ENCODE data around the gene TFF1.

The TFF1 gene

GRCh38 chr21:42330380-42331371 lies 35.7 kb downstream of the TFF1 start:
- Histone ChIP-seq H3K4me2 (ENCODE audit: low read depth, low read length) (no peak overlapping the region), H3K9ac (ENCODE audit: low read length) (no peak overlapping the region), H3K27ac (ENCODE audit: low read length) (no peak overlapping the region), H3K9me3 (replicated peaks; ENCODE audit: insufficient read depth, low read length) (no peaks in the 10 kb centered on the region), H3K27me3 (replicated peaks; ENCODE audit: insufficient read depth, low read length) (peaks cover 96% of the 10 kb centered on the region), H2AFZ (ENCODE audit: low read length) (no peak overlapping the region), H3K9me2 (replicated peaks; ENCODE audit: insufficient read depth, low read length) (no peaks in the 10 kb centered on the region), H3K79me2 (ENCODE audit: low read length) (no peaks in the 10 kb centered on the region), H3K4me3 (ENCODE audit: low read length) (no peak overlapping the region), H3F3A (ENCODE audit: insufficient read depth, low read length) (no peaks in the 10 kb centered on the region), H3K36me3 (replicated peaks; ENCODE audit: insufficient read depth, low read length) (no peaks in the 10 kb centered on the region), H4K20me1 (ENCODE audit: insufficient read depth, low read length) (no peaks in the 10 kb centered on the region), H3K4me1 (ENCODE audit: low read length) (no peaks in the 10 kb centered on the region)
- no peak for DNase-seq
- TF ChIP-seq EZH2 (optimal IDR thresholded peaks at IDR 0.05; ENCODE audit: low read depth, low read length) (no peak), EZH2phosphoT487 (IDR thresholded peaks at IDR 0.05; ENCODE audit: low read length) (no peak)
- TF ChIP-seq, protein P1, sequence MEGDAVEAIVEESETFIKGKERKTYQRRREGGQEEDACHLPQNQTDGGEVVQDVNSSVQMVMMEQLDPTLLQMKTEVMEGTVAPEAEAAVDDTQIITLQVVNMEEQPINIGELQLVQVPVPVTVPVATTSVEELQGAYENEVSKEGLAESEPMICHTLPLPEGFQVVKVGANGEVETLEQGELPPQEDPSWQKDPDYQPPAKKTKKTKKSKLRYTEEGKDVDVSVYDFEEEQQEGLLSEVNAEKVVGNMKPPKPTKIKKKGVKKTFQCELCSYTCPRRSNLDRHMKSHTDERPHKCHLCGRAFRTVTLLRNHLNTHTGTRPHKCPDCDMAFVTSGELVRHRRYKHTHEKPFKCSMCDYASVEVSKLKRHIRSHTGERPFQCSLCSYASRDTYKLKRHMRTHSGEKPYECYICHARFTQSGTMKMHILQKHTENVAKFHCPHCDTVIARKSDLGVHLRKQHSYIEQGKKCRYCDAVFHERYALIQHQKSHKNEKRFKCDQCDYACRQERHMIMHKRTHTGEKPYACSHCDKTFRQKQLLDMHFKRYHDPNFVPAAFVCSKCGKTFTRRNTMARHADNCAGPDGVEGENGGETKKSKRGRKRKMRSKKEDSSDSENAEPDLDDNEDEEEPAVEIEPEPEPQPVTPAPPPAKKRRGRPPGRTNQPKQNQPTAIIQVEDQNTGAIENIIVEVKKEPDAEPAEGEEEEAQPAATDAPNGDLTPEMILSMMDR (IDR thresholded peaks at IDR 0.05; ENCODE audit: low read length): no peak

- H3K4me3 ChIP-seq (ENCODE audit: low read length): no peak overlapping the region
- H3K9me2 ChIP-seq (replicated peaks; ENCODE audit: insufficient read depth, low read length): no peaks in the 10 kb centered on the region
- no peaks in the 10 kb centered on the region for H3K9me3 ChIP-seq (replicated peaks; ENCODE audit: insufficient read depth, low read length)
- no peak overlapping the region for H3K4me2 ChIP-seq (ENCODE audit: low read depth, low read length)
- H3K79me2 ChIP-seq (ENCODE audit: low read length): no peaks in the 10 kb centered on the region
- H3K4me1 ChIP-seq (ENCODE audit: low read length): no peaks in the 10 kb centered on the region
- no peak for DNase-seq
- H3K9ac ChIP-seq (ENCODE audit: low read length): no peak overlapping the region
- no peaks in the 10 kb centered on the region for H4K20me1 ChIP-seq (ENCODE audit: insufficient read depth, low read length)
- H3K27ac ChIP-seq (ENCODE audit: low read length): no peak overlapping the region
- H3K27me3 ChIP-seq (replicated peaks; ENCODE audit: insufficient read depth, low read length): peaks cover 100% of the 10 kb centered on the region
- H2AFZ ChIP-seq (ENCODE audit: low read length): no peak overlapping the region
- TF ChIP-seq, protein P1 (IDR thresholded peaks at IDR 0.05; ENCODE audit: low read length): no peak
- TF ChIP-seq EZH2phosphoT487 (IDR thresholded peaks at IDR 0.05; ENCODE audit: low read length): no peak
- H3F3A ChIP-seq (ENCODE audit: insufficient read depth, low read length): no peaks in the 10 kb centered on the region
- H3K36me3 ChIP-seq (replicated peaks; ENCODE audit: insufficient read depth, low read length): no peaks in the 10 kb centered on the region
Measured at GRCh38 chr21:42324896-42325295, 41.4 kb downstream of the TFF1 start.

GRCh38 chr21:42321845-42322244 lies 44.5 kb downstream of the TFF1 start:
- no peak for DNase-seq
- Histone ChIP-seq H4K20me1 (ENCODE audit: insufficient read depth, low read length) (no peaks in the 10 kb centered on the region), H2AFZ (ENCODE audit: low read length) (no peak overlapping the region), H3K27ac (ENCODE audit: low read length) (no peak overlapping the region), H3F3A (ENCODE audit: insufficient read depth, low read length) (no peaks in the 10 kb centered on the region), H3K9ac (ENCODE audit: low read length) (no peak overlapping the region), H3K4me3 (ENCODE audit: low read length) (no peak overlapping the region), H3K9me2 (replicated peaks; ENCODE audit: insufficient read depth, low read length) (no peaks in the 10 kb centered on the region), H3K9me3 (replicated peaks; ENCODE audit: insufficient read depth, low read length) (no peaks in the 10 kb centered on the region), H3K36me3 (replicated peaks; ENCODE audit: insufficient read depth, low read length) (no peaks in the 10 kb centered on the region), H3K4me2 (ENCODE audit: low read depth, low read length) (no peak overlapping the region), H3K27me3 (replicated peaks; ENCODE audit: insufficient read depth, low read length) (peaks cover 99% of the 10 kb centered on the region), H3K4me1 (ENCODE audit: low read length) (no peaks in the 10 kb centered on the region), H3K79me2 (ENCODE audit: low read length) (no peaks in the 10 kb centered on the region)
- TF ChIP-seq EZH2 (optimal IDR thresholded peaks at IDR 0.05; ENCODE audit: low read depth, low read length): no peak
- TF ChIP-seq, protein P1 (IDR thresholded peaks at IDR 0.05; ENCODE audit: low read length): no peak
- TF ChIP-seq EZH2phosphoT487 (IDR thresholded peaks at IDR 0.05; ENCODE audit: low read length): no peak
